WI38 (cell line): ENCODE results near the gene TDRD7.

ENCODE experiments used
- H3K4me3 ChIP-seq: 2 replicates; pipeline ENCODE4 v1.5.1; 2011; ENCODE audit warnings: low read depth, mild to moderate bottlenecking, control low read depth, low read length
- CTCF ChIP-seq: IDR thresholded peaks from 2 replicates; pipeline ENCODE4 v1.5.1; 2012; ENCODE audit warnings: low read depth, mild to moderate bottlenecking, control low read depth, low read length

Gene TDRD7

GRCh38 chr9:97529363-97530076 lies 117.6 kb downstream of the TDRD7 start:
- no peak for TF ChIP-seq CTCF
- no peak overlapping the region for H3K4me3 ChIP-seq

- no peak for TF ChIP-seq CTCF
- H3K4me3 ChIP-seq, result no peak overlapping the region
These were observed 120.0 kb downstream of the TDRD7 start for GRCh38 chr9:97531888-97532376.

GRCh38 chr9:97534185-97534584 lies 122.3 kb downstream of the TDRD7 start:
- no peak for TF ChIP-seq CTCF
- H3K4me3 ChIP-seq, result no peak overlapping the region

GRCh38 chr9:97534961-97535594 lies 123.2 kb downstream of the TDRD7 start:
- TF ChIP-seq CTCF, result no peak

GRCh38 chr9:97535771-97536170 lies 123.9 kb downstream of the TDRD7 start:
- no peak for TF ChIP-seq CTCF
- H3K4me3 ChIP-seq, result no peak overlapping the region

More at GRCh38 chr9:97534961-97535594, 123.2 kb downstream of the TDRD7 start:
- H3K4me3 ChIP-seq, result no peak overlapping the region

GRCh38 chr9:97536480-97536879 lies 124.6 kb downstream of the TDRD7 start:
- H3K4me3 ChIP-seq, result no peak overlapping the region
- TF ChIP-seq CTCF, result no peak

GRCh38 chr9:97543561-97543960 lies 131.7 kb downstream of the TDRD7 start:
- H3K4me3 ChIP-seq, result no peak overlapping the region
- no peak for TF ChIP-seq CTCF
